Caco-2 (cell line): ENCODE results near the gene PCIF1. TPM values are rescaled to one million over a fixed set of nuclear protein-coding genes. Genes with fewer than 3 reads are reported as not detected.
A peak's percentile ranks its signal among the peaks of the same experiment; 100 is the strongest.
"Not testable (repeated sequence)": the region's sequence is repeated elsewhere in the genome, so short reads cannot be mapped to it uniquely, and the experiment has no call there.

Experiments
- BruUV-seq: library from RNA; stranded (reverse); fragments of 400-500 nt; replicated peaks from 2 replicates; lab custom pipeline; 2021; lab: Mats Ljungman, UMichigan
- CTCF ChIA-PET: fragments of 300-600 bp; sonication (Branson Sonifier 250); formaldehyde crosslinking; loops from one replicate; lab custom pipeline; 2022; ENCODE audit warnings: antibody characterized with exemption; lab: Charles Lee
- POLR2A ChIA-PET: fragments of 300-600 bp; sonication (Branson Sonifier 250); formaldehyde crosslinking; loops from one replicate; lab custom pipeline; 2022; ENCODE audit warnings: antibody characterized with exemption; lab: Charles Lee
- DNase-seq, 2 experiments: peaks; one replicate each; pipeline versions ENCODE4 v3.0.0 to v3.0.0-alpha.2; 2020 to 2022
- H3K27me3 ChIP-seq: replicated peaks from 2 replicates; pipeline ENCODE4 v1.6.0; 2011; ENCODE audit warnings: low read length; ENCODE audit not compliant: control insufficient read depth, insufficient read depth
- H3K36me3 ChIP-seq: 2 replicates; pipeline ENCODE4 v1.5.1; 2011; ENCODE audit warnings: low read length; ENCODE audit not compliant: control insufficient read depth, insufficient read depth
- H3K4me1 ChIP-seq: fragments of 250-450 bp; sonication (Bioruptor Pico); 2 replicates; pipeline ENCODE4 v1.5.1; 2020; ENCODE audit warnings: mild to moderate bottlenecking
- H3K4me3 ChIP-seq: 2 replicates; pipeline ENCODE4 v1.5.1; 2011; ENCODE audit warnings: low read depth, mild to moderate bottlenecking, control low read depth, low read length
- H3K9me3 ChIP-seq: fragments of 250-450 bp; sonication (Bioruptor Pico); 2 replicates; pipeline ENCODE4 v1.5.1; 2020; ENCODE audit warnings: mild to moderate bottlenecking, moderate library complexity
- H3K27ac Mint-ChIP-seq: one replicate; pipeline ENCODE4 v1.8.0; 2022; ENCODE audit warnings: mixed read lengths; ENCODE audit not compliant: unreplicated experiment
- H3K27me3 Mint-ChIP-seq: one replicate; pipeline ENCODE4 v1.8.0; 2022; ENCODE audit warnings: mixed read lengths; ENCODE audit not compliant: insufficient read depth, unreplicated experiment
- H3K36me3 Mint-ChIP-seq: one replicate; pipeline ENCODE4 v1.8.0; 2022; ENCODE audit warnings: mild to moderate bottlenecking, mixed read lengths; ENCODE audit not compliant: insufficient read depth, unreplicated experiment
- H3K4me1 Mint-ChIP-seq: one replicate; pipeline ENCODE4 v1.8.0; 2022; ENCODE audit warnings: low read depth, mixed read lengths; ENCODE audit not compliant: unreplicated experiment
- H3K4me3 Mint-ChIP-seq: one replicate; pipeline ENCODE4 v1.8.0; 2022; ENCODE audit warnings: mild to moderate bottlenecking, moderate library complexity, mixed read lengths; ENCODE audit not compliant: unreplicated experiment
- H3K9me3 Mint-ChIP-seq: one replicate; pipeline ENCODE4 v1.8.0; 2022; ENCODE audit warnings: mixed read lengths; ENCODE audit not compliant: unreplicated experiment
- CTCF ChIP-seq, 2 experiments: fragments of 200-600 bp in 1 of 2; IDR thresholded peaks; 1 replicate in 1 of 2; 2 replicates in 1 of 2; pipeline versions ENCODE4 v1.5.1 to v1.8.0; 2011 to 2022; ENCODE audit warnings: antibody characterized with exemption in 1 of 2, control low read depth in 1 of 2, inconsistent platforms in 1 of 2, low read depth in 1 of 2, low read length in 1 of 2, mild to moderate bottlenecking in 1 of 2, moderate library complexity in 1 of 2; ENCODE audit not compliant: insufficient read depth in 1 of 2, severe bottlenecking in 1 of 2, unreplicated experiment in 1 of 2
- intact Hi-C: fragments of 100-400 bp; cut with micrococcal nuclease; formaldehyde crosslinking; loops from one replicate; pipeline ENCODE4 v1.10.0; 2022; ENCODE audit not compliant: unreplicated experiment
- total RNA-seq: library from RNA; stranded (reverse); gene quantifications from 2 replicates; pipeline ENCODE4 v1.2.3, GENCODE V29; 2022

PCIF1 gene
- total RNA-seq, 1 experiment from 2014 or later: 75.9 TPM

- peak in 1 of 2 experiments; percentile 45 for DNase-seq
- intact Hi-C loops: no loop called here
- H3K4me3 Mint-ChIP-seq: no peak overlapping the region
- no peak overlapping the region for H3K27ac Mint-ChIP-seq
- peaks cover 91% of the 10 kb centered on the region for H3K36me3 Mint-ChIP-seq
- ChIA-PET CTCF (interaction anchor here (2.1 kb wide), 1 partner anchor 17 kb away, joined by 11 read pairs; no protein-coding TSS in a partner anchor), POLR2A (no interaction called here)
- no peaks in the 10 kb centered on the region for H3K4me1 Mint-ChIP-seq
- Histone ChIP-seq H3K4me1 (no peaks in the 10 kb centered on the region), H3K36me3 (peaks cover 26% of the 10 kb centered on the region), H3K4me3 (no peak overlapping the region), H3K27me3 (no peaks in the 10 kb centered on the region), H3K9me3 (no peaks in the 10 kb centered on the region)
- BruUV-seq: no TSS peak
- TF ChIP-seq CTCF (IDR thresholded peaks at IDR 0.05; ENCODE audit: insufficient read depth in 1 of 2, low read depth in 1 of 2, low read length in 1 of 2, severe bottlenecking in 1 of 2, unreplicated experiment in 1 of 2): no peak
- no peaks in the 10 kb centered on the region for H3K27me3 Mint-ChIP-seq
- H3K9me3 Mint-ChIP-seq: no peaks in the 10 kb centered on the region
Measured at GRCh38 chr20:45953672-45954071, 19.2 kb downstream of the PCIF1 start.

DNA sequence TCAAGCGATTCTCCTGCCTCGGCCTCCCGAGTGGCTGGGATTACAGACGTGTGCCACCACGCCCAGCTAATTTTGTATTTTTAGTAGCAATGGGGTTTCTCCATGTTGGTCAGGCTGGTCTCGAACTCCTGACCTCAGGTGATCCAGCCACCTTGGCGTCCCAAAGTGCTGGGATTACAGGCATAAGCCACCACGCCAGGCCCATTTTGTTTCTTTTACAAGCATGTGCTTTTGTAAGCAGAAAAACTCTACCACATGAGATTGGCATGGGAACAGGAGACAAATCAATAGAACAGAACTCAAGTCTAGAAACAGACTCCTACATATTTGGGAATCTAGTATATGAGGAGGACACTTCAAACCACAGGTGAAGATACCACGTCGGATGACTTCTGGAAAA lies 21.8 kb downstream of the PCIF1 start:
- H3K4me3 ChIP-seq, CTCF ChIA-PET, H3K9me3 ChIP-seq, H3K4me3 Mint-ChIP-seq, H3K4me1 ChIP-seq, H3K27me3 Mint-ChIP-seq, H3K4me1 Mint-ChIP-seq, BruUV-seq, POLR2A ChIA-PET, H3K27me3 ChIP-seq, H3K27ac Mint-ChIP-seq, intact Hi-C loops, H3K9me3 Mint-ChIP-seq: not testable (repeated sequence)
- peaks cover 33% of the 10 kb centered on the region for H3K36me3 ChIP-seq
- peaks cover 88% of the 10 kb centered on the region for H3K36me3 Mint-ChIP-seq
- DNase-seq: peak in 1 of 2 experiments; percentile 20

- TF ChIP-seq CTCF (IDR thresholded peaks at IDR 0.05; ENCODE audit: insufficient read depth in 1 of 2, low read depth in 1 of 2, low read length in 1 of 2, severe bottlenecking in 1 of 2, unreplicated experiment in 1 of 2): no peak
- peaks cover 88% of the 10 kb centered on the region for H3K36me3 Mint-ChIP-seq
- H3K27ac Mint-ChIP-seq: no peak overlapping the region
- H3K9me3 Mint-ChIP-seq: no peaks in the 10 kb centered on the region
- ChIA-PET CTCF (interaction anchor here (1.4 to 1.7 kb wide), 2 partner anchors 13 to 68 kb away, joined by 3 to 13 read pairs; no protein-coding TSS in a partner anchor), POLR2A (interaction anchor here (0.7 to 0.8 kb wide), 2 partner anchors 10 to 22 kb away, joined by 4 to 5 read pairs; no protein-coding TSS in a partner anchor)
- H3K36me3 ChIP-seq: peaks cover 32% of the 10 kb centered on the region
- no peaks in the 10 kb centered on the region for H3K4me1 ChIP-seq
- H3K4me3 Mint-ChIP-seq: no peak overlapping the region
- H3K9me3 ChIP-seq: no peaks in the 10 kb centered on the region
- DNase-seq: peak in 1 of 2 experiments; percentile 43
- BruUV-seq: no TSS peak
- no peaks in the 10 kb centered on the region for H3K27me3 Mint-ChIP-seq
- intact Hi-C loops: no loop called here
- no peak overlapping the region for H3K4me3 ChIP-seq
- no peaks in the 10 kb centered on the region for H3K27me3 ChIP-seq
- H3K4me1 Mint-ChIP-seq: no peaks in the 10 kb centered on the region
Measured at GRCh38 chr20:45957021-45957941, 22.8 kb downstream of the PCIF1 start.
